ENCODE data around the gene NEK7. TPM values are rescaled to one million over a fixed set of nuclear protein-coding genes. Genes with fewer than 3 reads are reported as not detected.
A peak's percentile ranks its signal among the peaks of the same experiment; 100 is the strongest.

Gene NEK7
- total RNA-seq, 2 donors from 2014 or later = 45.5 to 60.1 TPM

GRCh38 chr1:198271467-198271866 lies 114.7 kb downstream of the NEK7 start:
- peaks cover 0 to 13% of the 10 kb centered on the region in 2 donors for H3K36me3 Mint-ChIP-seq
- H3K27ac Mint-ChIP-seq = no peak overlapping the region
- DNase-seq (ENCODE audit: low spot score in 2 of 2) = no peak
- H3K9me3 Mint-ChIP-seq = no peaks in the 10 kb centered on the region
- ATAC-seq = no peak

- no peak for ATAC-seq
- no peak for DNase-seq (ENCODE audit: low spot score in 2 of 2)
- Mint-ChIP-seq H3K9me3 (no peaks in the 10 kb centered on the region), H3K36me3 (peaks cover 0 to 13% of the 10 kb centered on the region in 2 donors), H3K27ac (no peak overlapping the region)
Observed at GRCh38 chr1:198272492-198272891, 115.7 kb downstream of the NEK7 start.

- H3K27ac Mint-ChIP-seq = no peak overlapping the region
- H3K36me3 Mint-ChIP-seq = peaks cover 0 to 13% of the 10 kb centered on the region in 2 donors
- DNase-seq (ENCODE audit: low spot score in 2 of 2) (no peak), ATAC-seq (no peak)
- no peaks in the 10 kb centered on the region for H3K9me3 Mint-ChIP-seq
Observed at GRCh38 chr1:198273748-198274295, 117.0 kb downstream of the NEK7 start.

- H3K27ac Mint-ChIP-seq = no peak overlapping the region
- H3K36me3 Mint-ChIP-seq = peaks cover 0 to 13% of the 10 kb centered on the region in 2 donors
- H3K9me3 Mint-ChIP-seq = no peaks in the 10 kb centered on the region
- no peak for DNase-seq (ENCODE audit: low spot score in 2 of 2)
- no peak for ATAC-seq
Observed at GRCh38 chr1:198275597-198275996, 118.8 kb downstream of the NEK7 start.

GRCh38 chr1:198276241-198276640 lies 119.4 kb downstream of the NEK7 start:
- no peaks in the 10 kb centered on the region for H3K9me3 Mint-ChIP-seq
- DNase-seq (ENCODE audit: low spot score in 2 of 2) (no peak), ATAC-seq (no peak)
- peaks cover 0 to 8% of the 10 kb centered on the region in 2 donors for H3K36me3 Mint-ChIP-seq
- no peak overlapping the region for H3K27ac Mint-ChIP-seq

- H3K36me3 Mint-ChIP-seq = peaks cover 0 to 4% of the 10 kb centered on the region in 2 donors
- ATAC-seq (no peak), DNase-seq (ENCODE audit: low spot score in 2 of 2) (no peak)
- no peak overlapping the region for H3K27ac Mint-ChIP-seq
- no peaks in the 10 kb centered on the region for H3K9me3 Mint-ChIP-seq
Observed at GRCh38 chr1:198278943-198279342, 122.1 kb downstream of the NEK7 start.

GRCh38 chr1:198280080-198280479 lies 123.3 kb downstream of the NEK7 start:
- H3K36me3 Mint-ChIP-seq = no peaks in the 10 kb centered on the region
- no peak for ATAC-seq
- H3K9me3 Mint-ChIP-seq = no peaks in the 10 kb centered on the region
- no peak overlapping the region for H3K27ac Mint-ChIP-seq
- no peak for DNase-seq (ENCODE audit: low spot score in 2 of 2)

- ATAC-seq (no peak), DNase-seq (ENCODE audit: low spot score in 2 of 2) (no peak)
- Mint-ChIP-seq H3K9me3 (no peaks in the 10 kb centered on the region), H3K36me3 (no peaks in the 10 kb centered on the region), H3K27ac (no peak overlapping the region)
Observed at GRCh38 chr1:198281911-198282310, 125.1 kb downstream of the NEK7 start.

- no peak for DNase-seq (ENCODE audit: low spot score in 2 of 2)
- Mint-ChIP-seq H3K9me3 (no peaks in the 10 kb centered on the region), H3K36me3 (no peaks in the 10 kb centered on the region), H3K27ac (no peak overlapping the region)
- no peak for ATAC-seq
Observed at GRCh38 chr1:198283222-198283621, 126.4 kb downstream of the NEK7 start.

GRCh38 chr1:198287916-198288315 lies 131.1 kb downstream of the NEK7 start:
- ATAC-seq (no peak), DNase-seq (ENCODE audit: low spot score in 2 of 2) (no peak)
- H3K36me3 Mint-ChIP-seq = no peaks in the 10 kb centered on the region
- H3K27ac Mint-ChIP-seq = no peak overlapping the region
- no peaks in the 10 kb centered on the region for H3K9me3 Mint-ChIP-seq

GRCh38 chr1:198290089-198290683 lies 133.4 kb downstream of the NEK7 start:
- ATAC-seq (no peak), DNase-seq (ENCODE audit: low spot score in 2 of 2) (no peak)
- no peak overlapping the region for H3K27ac Mint-ChIP-seq
- no peaks in the 10 kb centered on the region for H3K36me3 Mint-ChIP-seq
- H3K9me3 Mint-ChIP-seq = no peaks in the 10 kb centered on the region

- no peak for DNase-seq (ENCODE audit: low spot score in 2 of 2)
- no peak for ATAC-seq
- Mint-ChIP-seq H3K9me3 (no peaks in the 10 kb centered on the region), H3K27ac (no peak overlapping the region), H3K36me3 (no peaks in the 10 kb centered on the region)
Observed at GRCh38 chr1:198291036-198291435, 134.2 kb downstream of the NEK7 start.

GRCh38 chr1:198291924-198292323 lies 135.1 kb downstream of the NEK7 start:
- Mint-ChIP-seq H3K36me3 (no peaks in the 10 kb centered on the region), H3K9me3 (no peaks in the 10 kb centered on the region), H3K27ac (no peak overlapping the region)
- no peak for ATAC-seq
- no peak for DNase-seq (ENCODE audit: low spot score in 2 of 2)

GRCh38 chr1:198295225-198295624 lies 138.4 kb downstream of the NEK7 start:
- Mint-ChIP-seq H3K36me3 (peaks cover 0 to 10% of the 10 kb centered on the region in 2 donors), H3K9me3 (no peaks in the 10 kb centered on the region), H3K27ac (no peak overlapping the region)
- no peak for DNase-seq (ENCODE audit: low spot score in 2 of 2)
- no peak for ATAC-seq

- ATAC-seq = no peak
- no peak for DNase-seq (ENCODE audit: low spot score in 2 of 2)
- Mint-ChIP-seq H3K36me3 (peaks cover 0 to 15% of the 10 kb centered on the region in 2 donors), H3K27ac (no peak overlapping the region), H3K9me3 (no peaks in the 10 kb centered on the region)
Observed at GRCh38 chr1:198295971-198296370, 139.2 kb downstream of the NEK7 start.

- peaks cover 0 to 15% of the 10 kb centered on the region in 2 donors for H3K36me3 Mint-ChIP-seq
- no peak for ATAC-seq
- H3K27ac Mint-ChIP-seq = no peak overlapping the region
- no peak for DNase-seq (ENCODE audit: low spot score in 2 of 2)
- no peaks in the 10 kb centered on the region for H3K9me3 Mint-ChIP-seq
Observed at GRCh38 chr1:198297281-198297680, 140.5 kb downstream of the NEK7 start.

GRCh38 chr1:198298640-198299039 lies 141.8 kb downstream of the NEK7 start:
- DNase-seq (ENCODE audit: low spot score in 2 of 2) (no peak), ATAC-seq (no peak)
- H3K27ac Mint-ChIP-seq = no peak overlapping the region
- H3K9me3 Mint-ChIP-seq = no peaks in the 10 kb centered on the region
- peaks cover 0 to 15% of the 10 kb centered on the region in 2 donors for H3K36me3 Mint-ChIP-seq

- DNase-seq (ENCODE audit: low spot score in 2 of 2) (no peak), ATAC-seq (no peak)
- H3K9me3 Mint-ChIP-seq = no peaks in the 10 kb centered on the region
- peaks cover 0 to 15% of the 10 kb centered on the region in 2 donors for H3K36me3 Mint-ChIP-seq
- H3K27ac Mint-ChIP-seq = peak overlapping the region in 1 of 2 donors; percentile 14
Observed at GRCh38 chr1:198300451-198300850, 143.7 kb downstream of the NEK7 start.
